Measurements from ENCODE around the gene SLAIN1.

The SLAIN1 gene

GRCh38 chr13:77714119-77714755 is 16.8 kb downstream of the SLAIN1 start:
- no peak for DNase-seq (ENCODE audit: low read depth in 2 of 3, low spot score in 1 of 3)

GRCh38 chr13:77715233-77715891 is 17.9 kb downstream of the SLAIN1 start:
- no peak for DNase-seq (ENCODE audit: low read depth in 2 of 3, low spot score in 1 of 3)

GRCh38 chr13:77716692-77717091 is 19.2 kb downstream of the SLAIN1 start:
- no peak for DNase-seq (ENCODE audit: low read depth in 2 of 3, low spot score in 1 of 3)

GRCh38 chr13:77717508-77717907 is 20.0 kb downstream of the SLAIN1 start:
- DNase-seq (ENCODE audit: low read depth in 2 of 3, low spot score in 1 of 3), result no peak

GRCh38 chr13:77719128-77719527 is 21.6 kb downstream of the SLAIN1 start:
- no peak for DNase-seq (ENCODE audit: low read depth in 2 of 3, low spot score in 1 of 3)

GRCh38 chr13:77720988-77721387 is 23.5 kb downstream of the SLAIN1 start:
- no peak for DNase-seq (ENCODE audit: low read depth in 2 of 3, low spot score in 1 of 3)

- DNase-seq (ENCODE audit: low read depth in 2 of 3, low spot score in 1 of 3), result no peak
Observed at GRCh38 chr13:77724092-77724491, 26.6 kb downstream of the SLAIN1 start.

- no peak for DNase-seq (ENCODE audit: low read depth in 2 of 3, low spot score in 1 of 3)
Observed at GRCh38 chr13:77725071-77725470, 27.6 kb downstream of the SLAIN1 start.

- no peak for DNase-seq (ENCODE audit: low read depth in 2 of 3, low spot score in 1 of 3)
Observed at GRCh38 chr13:77728265-77729125, 31.0 kb downstream of the SLAIN1 start.

- DNase-seq (ENCODE audit: low read depth in 2 of 3, low spot score in 1 of 3), result peak; percentile 15 to 21 (median 16)
Observed at GRCh38 chr13:77729502-77730221, 32.2 kb downstream of the SLAIN1 start.

GRCh38 chr13:77730572-77730971 is 33.1 kb downstream of the SLAIN1 start:
- DNase-seq (ENCODE audit: low read depth in 2 of 3, low spot score in 1 of 3), result no peak

GRCh38 chr13:77732287-77732686 is 34.8 kb downstream of the SLAIN1 start:
- no peak for DNase-seq (ENCODE audit: low read depth in 2 of 3, low spot score in 1 of 3)

GRCh38 chr13:77733674-77734073 is 36.2 kb downstream of the SLAIN1 start:
- no peak for DNase-seq (ENCODE audit: low read depth in 2 of 3, low spot score in 1 of 3)

GRCh38 chr13:77737583-77738200 is 40.2 kb downstream of the SLAIN1 start:
- DNase-seq (ENCODE audit: low read depth in 2 of 3, low spot score in 1 of 3), result peak in 2 of 3 donors; percentile 10 to 14

- no peak for DNase-seq (ENCODE audit: low read depth in 2 of 3, low spot score in 1 of 3)
Observed at GRCh38 chr13:77740097-77740735, 42.7 kb downstream of the SLAIN1 start.

- DNase-seq (ENCODE audit: low read depth in 2 of 3, low spot score in 1 of 3), result no peak
Observed at GRCh38 chr13:77740931-77741596, 43.6 kb downstream of the SLAIN1 start.

GRCh38 chr13:77741597-77741972 is 44.1 kb downstream of the SLAIN1 start:
- no peak for DNase-seq (ENCODE audit: low read depth in 2 of 3, low spot score in 1 of 3)

GRCh38 chr13:77742801-77743200 is 45.3 kb downstream of the SLAIN1 start:
- DNase-seq (ENCODE audit: low read depth in 2 of 3, low spot score in 1 of 3), result no peak

- DNase-seq (ENCODE audit: low read depth in 2 of 3, low spot score in 1 of 3), result no peak
Observed at GRCh38 chr13:77745784-77746183, 48.3 kb downstream of the SLAIN1 start.

- no peak for DNase-seq (ENCODE audit: low read depth in 2 of 3, low spot score in 1 of 3)
Observed at GRCh38 chr13:77749344-77749880, 51.9 kb downstream of the SLAIN1 start.
